VCaP (cell line): ENCODE measurements around the gene GNAQ.
A peak's percentile ranks its signal among the peaks of the same experiment; 100 is the strongest.

Source experiments
- H3K27ac ChIP-seq: fragments of 450-650 bp; 2 replicates; pipeline ENCODE4 v1.5.1; 2017
- TF ChIP-seq, protein P1 (sequence below): fragments of 450-650 bp; conservative IDR thresholded peaks from 2 replicates; pipeline ENCODE4 v1.5.1; 2017; ENCODE audit warnings: mild to moderate bottlenecking, moderate library complexity

Gene GNAQ

DNA sequence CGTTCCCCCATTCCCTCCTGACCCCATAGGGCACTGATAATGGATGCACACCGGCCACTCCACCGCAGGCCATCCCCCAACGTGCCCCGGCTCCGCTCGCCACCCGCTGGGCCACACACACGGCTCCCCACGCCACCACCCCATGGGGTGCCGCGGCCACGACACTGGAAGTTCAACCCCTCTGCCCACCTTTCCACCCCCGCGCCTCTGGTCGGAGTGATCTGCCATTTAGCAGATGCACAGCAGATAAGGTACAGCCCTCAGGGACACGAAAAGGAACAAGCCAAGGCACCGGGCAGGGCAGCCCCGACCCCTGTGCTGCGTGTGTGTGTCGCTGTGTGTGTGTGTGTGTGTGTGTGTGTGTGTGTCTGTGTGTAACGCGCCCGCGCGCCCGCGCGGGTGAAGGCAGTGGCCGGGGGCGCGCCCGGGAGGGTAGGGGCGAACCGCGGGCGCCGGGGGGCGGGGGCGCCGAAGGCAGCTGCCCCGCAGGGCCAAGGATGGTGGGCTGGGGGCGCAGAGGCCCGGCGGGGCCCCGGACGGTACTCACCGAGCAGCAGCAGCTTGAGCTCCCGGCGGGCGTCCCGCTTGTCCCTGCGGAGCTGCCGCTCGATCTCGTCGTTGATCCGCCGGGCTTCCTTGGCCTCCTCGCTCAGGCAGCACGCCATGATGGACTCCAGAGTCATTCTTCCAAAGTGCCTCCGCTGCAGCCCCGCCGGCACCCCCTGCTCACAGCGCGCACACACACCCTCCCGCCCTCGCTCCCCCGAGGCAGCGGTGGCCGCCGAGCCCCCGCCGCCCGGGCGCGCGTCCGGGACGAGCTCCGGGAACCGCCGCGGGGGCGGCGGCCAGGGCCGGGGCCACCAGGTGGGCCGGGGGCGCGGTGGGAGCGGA lies 813 bp downstream of the GNAQ start:
- TF ChIP-seq, protein P1, sequence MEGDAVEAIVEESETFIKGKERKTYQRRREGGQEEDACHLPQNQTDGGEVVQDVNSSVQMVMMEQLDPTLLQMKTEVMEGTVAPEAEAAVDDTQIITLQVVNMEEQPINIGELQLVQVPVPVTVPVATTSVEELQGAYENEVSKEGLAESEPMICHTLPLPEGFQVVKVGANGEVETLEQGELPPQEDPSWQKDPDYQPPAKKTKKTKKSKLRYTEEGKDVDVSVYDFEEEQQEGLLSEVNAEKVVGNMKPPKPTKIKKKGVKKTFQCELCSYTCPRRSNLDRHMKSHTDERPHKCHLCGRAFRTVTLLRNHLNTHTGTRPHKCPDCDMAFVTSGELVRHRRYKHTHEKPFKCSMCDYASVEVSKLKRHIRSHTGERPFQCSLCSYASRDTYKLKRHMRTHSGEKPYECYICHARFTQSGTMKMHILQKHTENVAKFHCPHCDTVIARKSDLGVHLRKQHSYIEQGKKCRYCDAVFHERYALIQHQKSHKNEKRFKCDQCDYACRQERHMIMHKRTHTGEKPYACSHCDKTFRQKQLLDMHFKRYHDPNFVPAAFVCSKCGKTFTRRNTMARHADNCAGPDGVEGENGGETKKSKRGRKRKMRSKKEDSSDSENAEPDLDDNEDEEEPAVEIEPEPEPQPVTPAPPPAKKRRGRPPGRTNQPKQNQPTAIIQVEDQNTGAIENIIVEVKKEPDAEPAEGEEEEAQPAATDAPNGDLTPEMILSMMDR, result no peak

DNA sequence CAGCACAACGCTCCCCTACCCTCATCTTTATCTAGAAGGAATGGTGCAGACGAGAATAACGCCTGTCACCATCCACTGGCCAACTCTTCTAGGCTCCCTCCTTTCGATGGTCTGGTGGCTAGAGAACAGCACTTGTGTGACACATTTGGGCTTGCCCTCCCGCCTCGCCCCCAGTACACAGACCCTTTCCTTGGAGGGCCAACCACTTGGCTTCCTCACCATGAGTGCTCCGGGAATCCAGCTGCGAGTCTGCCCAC lies 1.4 kb downstream of the GNAQ start:
- H3K27ac ChIP-seq, result peak overlapping the region; percentile 97
- TF ChIP-seq, protein P1, result no peak

More for the DNA sequence above, 813 bp downstream of the GNAQ start:
- peak overlapping the region; percentile 97 for H3K27ac ChIP-seq

DNA sequence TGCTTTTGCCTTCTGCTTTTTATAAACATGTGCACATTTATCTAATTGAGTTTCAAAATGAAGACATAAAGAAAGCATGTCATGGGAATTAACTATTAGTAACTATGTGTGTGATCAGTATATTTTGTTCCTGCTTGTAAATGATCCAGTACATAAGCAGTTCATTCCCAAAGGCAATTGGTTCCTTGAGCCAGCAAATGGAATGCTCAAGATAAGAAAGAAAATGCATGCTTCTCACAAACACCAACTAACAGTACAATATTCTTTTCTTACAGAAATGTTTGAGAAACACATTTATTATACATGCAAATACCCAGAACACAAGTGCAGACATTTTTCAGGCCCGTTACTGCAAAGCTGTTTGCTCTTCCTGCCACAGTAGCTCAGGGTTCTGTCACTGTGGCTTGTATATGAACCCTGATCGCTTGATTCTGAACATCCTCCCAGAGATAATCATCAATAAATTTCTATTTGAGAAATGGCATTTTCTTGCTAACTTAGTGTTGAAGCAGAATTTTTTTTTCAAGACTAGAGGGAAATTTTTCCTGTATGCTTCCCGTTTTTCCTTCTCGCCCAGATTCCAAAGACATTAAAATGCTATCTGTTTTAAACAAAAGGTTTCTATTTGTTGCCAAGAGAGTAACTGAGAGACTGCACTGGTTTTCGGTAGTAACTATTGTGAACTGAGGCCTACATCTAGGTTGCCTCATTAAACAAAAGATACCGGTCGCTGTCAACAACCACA lies 1.9 kb downstream of the GNAQ start:
- H3K27ac ChIP-seq, result peak overlapping the region; percentile 97
- TF ChIP-seq, protein P1, result no peak

DNA sequence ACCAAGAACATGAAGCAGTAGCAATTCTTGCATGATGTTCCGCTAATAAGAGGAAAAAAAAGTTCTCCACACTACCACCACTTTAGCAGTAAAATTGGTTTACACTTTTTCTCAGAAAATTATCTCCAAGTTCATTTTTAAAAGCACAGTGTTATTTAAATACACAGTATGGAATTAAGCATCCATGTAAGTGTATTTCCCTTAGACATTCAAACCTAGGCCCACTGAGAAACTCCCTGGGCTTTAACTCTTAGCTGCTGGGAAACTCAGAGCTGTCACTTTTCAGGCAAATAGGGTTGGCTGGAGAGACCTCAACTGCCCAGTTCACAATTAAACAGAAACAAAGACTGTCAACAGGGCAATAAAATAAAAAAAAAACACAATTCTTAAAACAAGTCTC lies 2.7 kb downstream of the GNAQ start:
- TF ChIP-seq, protein P1, result no peak
- peak overlapping the region; percentile 97 for H3K27ac ChIP-seq

DNA sequence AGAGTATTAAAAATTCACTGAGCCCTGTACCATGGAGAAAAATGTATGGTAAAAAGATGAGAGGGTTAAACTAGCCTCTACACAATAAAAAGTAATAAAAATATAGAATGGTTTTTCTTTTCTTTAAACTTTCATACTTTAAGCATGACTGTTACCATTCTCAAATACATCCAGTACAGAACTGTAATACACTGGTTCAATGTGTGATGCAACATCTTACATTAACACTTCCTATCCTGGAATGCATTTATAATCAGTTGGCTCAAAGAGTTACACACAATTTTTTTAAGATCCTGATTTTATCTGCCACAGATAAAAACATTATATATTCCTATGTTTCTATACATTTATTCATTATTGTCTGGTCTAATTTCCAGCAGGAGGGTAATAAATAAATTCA lies 4.7 kb downstream of the GNAQ start:
- TF ChIP-seq, protein P1, result no peak
- H3K27ac ChIP-seq, result no peak overlapping the region

DNA sequence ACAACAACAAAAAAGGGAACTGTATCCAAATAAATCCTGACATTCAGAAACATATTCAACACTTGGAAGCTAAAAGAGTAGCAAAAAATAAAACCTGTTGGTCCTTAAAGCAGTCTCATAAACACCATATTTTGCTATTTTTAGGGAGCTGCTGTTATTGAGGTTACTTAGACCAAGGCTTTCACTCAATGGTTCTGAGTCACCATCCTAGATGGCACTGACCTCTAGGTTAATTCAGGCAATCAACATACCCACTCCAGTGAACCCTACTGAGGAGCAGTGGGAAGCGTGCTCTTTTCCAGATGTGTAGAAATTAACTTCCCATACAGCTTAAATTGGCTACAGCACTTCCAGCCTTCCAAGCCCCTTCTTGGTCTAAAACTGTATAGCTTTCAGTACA lies 5.2 kb downstream of the GNAQ start:
- H3K27ac ChIP-seq, result no peak overlapping the region
- TF ChIP-seq, protein P1, result no peak

DNA sequence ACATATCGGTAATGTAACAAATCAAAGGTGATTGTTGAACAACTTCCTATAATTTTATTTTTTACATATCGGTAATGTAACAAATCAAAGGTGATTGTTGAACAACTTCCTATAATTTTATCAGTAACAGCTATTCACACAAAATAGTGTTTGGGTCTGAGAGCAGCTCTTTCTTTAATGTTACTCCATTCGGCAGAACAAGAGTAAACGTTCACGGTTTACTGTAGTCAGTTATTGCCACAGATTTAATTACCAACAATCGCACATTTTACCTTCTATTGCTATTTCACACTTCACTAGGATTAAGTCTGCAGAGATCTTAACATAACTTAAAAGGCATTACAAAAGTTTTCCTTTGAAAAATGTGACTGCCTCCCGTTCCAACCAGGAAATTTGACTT lies 6.4 kb downstream of the GNAQ start:
- H3K27ac ChIP-seq, result no peak overlapping the region
- TF ChIP-seq, protein P1, result no peak
